ENCODE results near the gene PLD6. TPM values are rescaled to one million over a fixed set of nuclear protein-coding genes. Genes with fewer than 3 reads are reported as not detected.

Gene PLD6
- total RNA-seq, 1 experiment from 2014 or later = 1.2 TPM

DNA sequence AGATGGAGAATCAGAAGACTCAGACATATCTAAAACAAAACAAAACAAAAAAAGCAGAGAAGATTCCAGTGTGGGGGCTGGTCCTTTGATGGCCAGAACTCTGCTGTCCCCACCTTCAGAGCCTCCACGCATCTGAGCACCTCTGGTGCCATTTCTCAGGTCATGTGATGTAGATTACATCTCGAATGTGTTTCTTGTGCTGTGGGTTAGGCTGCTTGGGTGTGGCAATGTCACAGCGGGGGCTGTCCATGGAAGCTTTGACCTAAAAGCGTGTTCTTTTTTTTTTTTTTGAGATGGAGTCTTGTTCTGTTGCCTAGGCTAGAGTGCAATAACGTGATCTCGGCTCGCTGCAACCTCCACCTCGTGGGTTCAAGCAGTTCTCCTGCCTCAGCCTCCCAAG lies 51.2 kb downstream of the PLD6 start:
- ChIA-PET CTCF (interaction anchor here (0.6 to 3.0 kb wide), 4 partner anchors 14 to 115 kb away, joined by 3 to 21 read pairs (median 3); no protein-coding TSS in a partner anchor), POLR2A (no interaction called here)
- no peak for DNase-seq (ENCODE audit: low spot score)
- Mint-ChIP-seq H3K4me1 (no peaks in the 10 kb centered on the region), H3K27ac (no peak overlapping the region), H3K36me3 (peaks cover 57% of the 10 kb centered on the region), H3K27me3 (ENCODE audit: low read depth) (no peaks in the 10 kb centered on the region), H3K4me3 (no peak overlapping the region), H3K9me3 (no peaks in the 10 kb centered on the region)
- no peak for ATAC-seq
- TF ChIP-seq ZBTB21 (CRISPR knock-in tag; IDR thresholded peaks at IDR 0.05; ENCODE audit: borderline replicate concordance) = no peak
- no peak for TF ChIP-seq JAZF1 (CRISPR knock-in tag; IDR thresholded peaks at IDR 0.05)
- TF ChIP-seq MLX (CRISPR knock-in tag; IDR thresholded peaks at IDR 0.05) = no peak
- TF ChIP-seq SOX15 (CRISPR knock-in tag; IDR thresholded peaks at IDR 0.05) = no peak
- TF ChIP-seq, protein P1, sequence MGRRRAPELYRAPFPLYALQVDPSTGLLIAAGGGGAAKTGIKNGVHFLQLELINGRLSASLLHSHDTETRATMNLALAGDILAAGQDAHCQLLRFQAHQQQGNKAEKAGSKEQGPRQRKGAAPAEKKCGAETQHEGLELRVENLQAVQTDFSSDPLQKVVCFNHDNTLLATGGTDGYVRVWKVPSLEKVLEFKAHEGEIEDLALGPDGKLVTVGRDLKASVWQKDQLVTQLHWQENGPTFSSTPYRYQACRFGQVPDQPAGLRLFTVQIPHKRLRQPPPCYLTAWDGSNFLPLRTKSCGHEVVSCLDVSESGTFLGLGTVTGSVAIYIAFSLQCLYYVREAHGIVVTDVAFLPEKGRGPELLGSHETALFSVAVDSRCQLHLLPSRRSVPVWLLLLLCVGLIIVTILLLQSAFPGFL (CRISPR knock-in tag; IDR thresholded peaks at IDR 0.05; ENCODE audit: borderline replicate concordance) = no peak
- no peak for TF ChIP-seq MAX (CRISPR knock-in tag; IDR thresholded peaks at IDR 0.05)
- no peak for TF ChIP-seq ETV6 (CRISPR knock-in tag; IDR thresholded peaks at IDR 0.05)
- no peak for TF ChIP-seq ZNF423 (CRISPR knock-in tag; IDR thresholded peaks at IDR 0.05)

DNA sequence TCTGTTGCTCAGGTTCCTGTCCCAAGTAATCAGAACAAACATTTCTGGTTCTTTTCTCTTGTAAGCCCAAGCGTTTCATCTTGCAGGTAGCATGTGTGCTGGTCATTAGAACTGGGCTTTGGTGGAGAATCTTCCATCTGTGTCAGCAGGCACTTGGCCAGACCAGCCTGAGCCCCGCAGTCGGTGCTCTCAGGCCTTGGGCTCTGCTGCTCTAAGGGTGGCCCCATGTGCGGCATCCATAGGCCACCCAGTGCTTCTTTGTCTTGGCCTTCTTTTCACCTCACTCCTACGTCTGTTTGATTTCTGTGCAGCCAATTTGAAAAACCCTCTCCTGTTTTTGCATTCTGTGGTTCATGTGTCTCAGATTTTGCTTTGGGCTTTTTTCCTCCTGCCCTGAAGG lies 51.6 kb downstream of the PLD6 start:
- Mint-ChIP-seq H3K27me3 (ENCODE audit: low read depth) (no peaks in the 10 kb centered on the region), H3K36me3 (peaks cover 56% of the 10 kb centered on the region), H3K4me3 (no peak overlapping the region), H3K9me3 (no peaks in the 10 kb centered on the region), H3K4me1 (no peaks in the 10 kb centered on the region), H3K27ac (no peak overlapping the region)
- DNase-seq (ENCODE audit: low spot score) (no peak), ATAC-seq (no peak)
- CTCF ChIA-PET = interaction anchor here (1.0 to 3.0 kb wide), 3 partner anchors 13 to 163 kb away, joined by 5 to 21 read pairs (median 15); no protein-coding TSS in a partner anchor
- no peak for TF ChIP-seq ARID4B (CRISPR knock-in tag; IDR thresholded peaks at IDR 0.05; ENCODE audit: borderline replicate concordance)
- TF ChIP-seq ETV6 (CRISPR knock-in tag; IDR thresholded peaks at IDR 0.05) = no peak
- TF ChIP-seq SMAD4 (CRISPR knock-in tag; IDR thresholded peaks at IDR 0.05) = no peak
- TF ChIP-seq SP1 (CRISPR knock-in tag; conservative IDR thresholded peaks at IDR 0.05) = no peak
- no peak for TF ChIP-seq MXD4 (CRISPR knock-in tag; IDR thresholded peaks at IDR 0.05; ENCODE audit: borderline replicate concordance)
- TF ChIP-seq ZNF232 (CRISPR knock-in tag; IDR thresholded peaks at IDR 0.05) = no peak
- POLR2A ChIA-PET = no interaction called here

GRCh38 chr17:17153709-17154108 lies 52.4 kb downstream of the PLD6 start:
- no peak for TF ChIP-seq FOXJ3 (CRISPR knock-in tag; IDR thresholded peaks at IDR 0.05; ENCODE audit: borderline replicate concordance)
- TF ChIP-seq ZBTB21 (CRISPR knock-in tag; IDR thresholded peaks at IDR 0.05; ENCODE audit: borderline replicate concordance) = no peak
- TF ChIP-seq ETV6 (CRISPR knock-in tag; IDR thresholded peaks at IDR 0.05) = no peak
- TF ChIP-seq ZNF317 (CRISPR knock-in tag; IDR thresholded peaks at IDR 0.05; ENCODE audit: borderline replicate concordance, low read depth) = no peak
- TF ChIP-seq IRF2 (CRISPR knock-in tag; IDR thresholded peaks at IDR 0.05; ENCODE audit: borderline replicate concordance, low read depth) = no peak
- Mint-ChIP-seq H3K9me3 (no peaks in the 10 kb centered on the region), H3K27ac (peak overlapping the region; percentile 65; the same call in 1 of the 2 replicates), H3K27me3 (ENCODE audit: low read depth) (no peaks in the 10 kb centered on the region), H3K36me3 (peaks cover 50% of the 10 kb centered on the region), H3K4me3 (no peak overlapping the region), H3K4me1 (no peaks in the 10 kb centered on the region)
- no peak for DNase-seq (ENCODE audit: low spot score)
- no peak for ATAC-seq
- POLR2A ChIA-PET = no interaction called here
- CTCF ChIA-PET = interaction anchor here (0.6 to 2.0 kb wide), 4 partner anchors 10 to 162 kb away, joined by 3 to 15 read pairs (median 4); no protein-coding TSS in a partner anchor

Measured in WTC11 (cell line).